ENCODE data around the gene ZNF346. TPM values are rescaled to one million over a fixed set of nuclear protein-coding genes. Genes with fewer than 3 reads are reported as not detected.

ZNF346 gene
- total and polyA plus RNA-seq, 4 donors, result 6.6 to 31.5 (median 9.6) TPM

- Histone ChIP-seq H3K27me3 (ENCODE audit: control insufficient read depth in 3 of 3, insufficient read depth in 3 of 3, low read length in 2 of 3) (no peaks in the 10 kb centered on the region), H3K36me3 (ENCODE audit: control insufficient read depth in 4 of 4, insufficient read depth in 4 of 4, low read length in 4 of 4) (no peaks in the 10 kb centered on the region), H3K9me3 (ENCODE audit: control insufficient read depth in 4 of 4, insufficient read depth in 3 of 4, low read length in 3 of 4) (no peaks in the 10 kb centered on the region), H3K4me3 (no peak overlapping the region), H3K27ac (ENCODE audit: low read depth in 1 of 2, low read length in 1 of 2) (no peak overlapping the region), H3K4me1 (ENCODE audit: control insufficient read depth in 5 of 5, insufficient read depth in 5 of 5, low read length in 5 of 5) (peaks cover 0 to 25% (median 2%) of the 10 kb centered on the region in 5 donors), H3K9ac (ENCODE audit: insufficient read depth in 1 of 2, low read length in 2 of 2) (no peak overlapping the region)
- 60 to 80% methylated on average over 8 to 9 of the region's 9 CpGs for WGBS, 2 donors
- TF ChIP-seq CTCF (IDR thresholded peaks at IDR 0.05; ENCODE audit: control extremely low read depth, extremely low read depth), result no peak
- no peak for DNase-seq
- ATAC-seq (ENCODE audit: insufficient read depth, low FRiP score), result no peak
These were observed 81.2 kb downstream of the ZNF346 start for GRCh38 chr5:177103523-177104253.

DNA sequence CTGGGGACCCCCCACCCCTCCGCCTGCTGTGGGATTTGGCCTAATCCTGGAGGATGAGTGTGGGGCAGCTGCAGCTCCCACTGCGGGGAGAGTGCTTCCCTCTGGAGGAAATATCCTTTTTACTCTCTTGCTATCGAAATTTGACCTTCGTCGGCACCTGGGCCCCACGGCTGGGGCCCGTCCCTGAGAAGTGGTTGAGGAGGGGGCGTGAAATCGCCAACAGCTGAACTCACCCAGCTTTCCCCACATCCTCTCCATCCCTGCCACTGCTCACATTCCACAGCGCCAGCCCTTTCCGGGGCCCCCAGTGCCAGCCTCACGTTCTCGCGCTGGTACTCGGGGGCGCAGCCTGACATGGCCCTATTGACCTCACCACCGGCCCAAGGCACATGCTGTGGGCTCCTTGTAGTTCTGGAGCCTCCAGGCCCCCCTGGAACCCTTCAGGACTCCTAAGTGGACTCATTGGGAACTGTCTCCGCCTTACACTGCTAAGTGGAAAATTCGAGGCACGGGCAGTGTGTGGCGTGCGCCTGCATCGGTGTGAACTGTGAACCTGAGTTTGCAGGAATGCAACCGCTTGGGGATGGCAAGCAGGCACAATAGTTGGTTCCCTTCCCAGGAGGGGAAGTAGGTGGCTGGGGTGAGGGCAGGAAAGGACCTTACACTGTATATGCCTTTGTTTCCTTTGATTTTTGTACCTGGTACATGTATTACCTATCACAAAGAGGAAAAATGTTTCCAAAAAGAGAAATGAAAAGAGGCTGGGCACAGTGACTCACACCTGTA is 83.4 kb downstream of the ZNF346 start:
- Histone ChIP-seq H3K27me3 (ENCODE audit: control insufficient read depth in 3 of 3, insufficient read depth in 3 of 3, low read length in 2 of 3) (no peaks in the 10 kb centered on the region), H3K4me3 (no peak overlapping the region), H3K9me3 (ENCODE audit: control insufficient read depth in 4 of 4, insufficient read depth in 3 of 4, low read length in 3 of 4) (no peaks in the 10 kb centered on the region), H3K27ac (ENCODE audit: low read depth in 1 of 2, low read length in 1 of 2) (no peak overlapping the region), H3K4me1 (ENCODE audit: control insufficient read depth in 5 of 5, insufficient read depth in 5 of 5, low read length in 5 of 5) (peaks cover 0 to 29% (median 9%) of the 10 kb centered on the region in 5 donors), H3K9ac (ENCODE audit: insufficient read depth in 1 of 2, low read length in 2 of 2) (no peak overlapping the region), H3K36me3 (ENCODE audit: control insufficient read depth in 4 of 4, insufficient read depth in 4 of 4, low read length in 4 of 4) (no peaks in the 10 kb centered on the region)
- 67 to 77% methylated on average over 24 of the region's 24 CpGs for WGBS, 2 donors
- no peak for DNase-seq
- TF ChIP-seq CTCF (IDR thresholded peaks at IDR 0.05; ENCODE audit: control extremely low read depth, extremely low read depth), result no peak
- no peak for ATAC-seq (ENCODE audit: insufficient read depth, low FRiP score)

GRCh38 chr5:177107159-177107558 is 84.7 kb downstream of the ZNF346 start:
- Histone ChIP-seq H3K9me3 (ENCODE audit: control insufficient read depth in 4 of 4, insufficient read depth in 3 of 4, low read length in 3 of 4) (no peaks in the 10 kb centered on the region), H3K27ac (ENCODE audit: low read depth in 1 of 2, low read length in 1 of 2) (no peak overlapping the region), H3K4me1 (ENCODE audit: control insufficient read depth in 5 of 5, insufficient read depth in 5 of 5, low read length in 5 of 5) (peaks cover 0 to 27% (median 9%) of the 10 kb centered on the region in 5 donors), H3K9ac (ENCODE audit: insufficient read depth in 1 of 2, low read length in 2 of 2) (no peak overlapping the region), H3K27me3 (ENCODE audit: control insufficient read depth in 3 of 3, insufficient read depth in 3 of 3, low read length in 2 of 3) (no peaks in the 10 kb centered on the region), H3K4me3 (no peak overlapping the region), H3K36me3 (ENCODE audit: control insufficient read depth in 4 of 4, insufficient read depth in 4 of 4, low read length in 4 of 4) (no peaks in the 10 kb centered on the region)
- ATAC-seq (ENCODE audit: insufficient read depth, low FRiP score) (no peak), DNase-seq (no peak)
- 82 to 88% methylated on average over 4 of the region's 4 CpGs for WGBS, 2 donors
- no peak for TF ChIP-seq CTCF (IDR thresholded peaks at IDR 0.05; ENCODE audit: control extremely low read depth, extremely low read depth)

Measured in lung (tissue), 12 donors.